Activated CD8-positive, alpha-beta memory T cell treated with anti-CD3 and anti-CD28 coated beads for 48 hours (primary cell): ENCODE measurements around the gene BICRA.
"Not testable (repeated sequence)": the region's sequence is repeated elsewhere in the genome, so short reads cannot be mapped to it uniquely, and the experiment has no call there.

ENCODE experiments used
- DNase-seq, 3 experiments: peaks; one replicate each; pipeline ENCODE4 v3.0.0-alpha.2; 2020; ENCODE audit warnings: low read depth in 2 of 3, low spot score in 2 of 3

Gene BICRA

GRCh38 chr19:47626238-47626637, 17.3 kb downstream of the BICRA start:
- no peak for DNase-seq

GRCh38 chr19:47628078-47628771, 19.3 kb downstream of the BICRA start:
- DNase-seq, result no peak

DNA sequence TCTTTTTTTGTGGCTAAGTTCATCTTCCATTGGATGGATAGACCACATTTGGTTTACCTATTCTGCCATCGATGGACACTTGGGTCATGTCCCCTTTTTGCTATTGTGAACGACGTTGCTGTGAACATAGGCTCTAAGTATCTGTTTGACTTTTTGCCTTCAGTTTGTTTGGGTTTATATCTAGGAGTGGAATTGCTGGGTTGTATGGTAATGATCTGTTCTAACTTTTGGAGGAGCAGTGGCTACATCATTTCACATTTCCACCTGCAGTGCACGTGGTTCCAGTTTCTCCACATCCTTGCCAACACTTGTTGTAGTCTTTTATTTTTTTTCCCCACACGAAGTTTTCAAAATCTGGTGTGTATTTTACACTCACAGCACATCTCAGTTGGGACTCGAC, 21.7 kb downstream of the BICRA start:
- DNase-seq, result no peak

DNA sequence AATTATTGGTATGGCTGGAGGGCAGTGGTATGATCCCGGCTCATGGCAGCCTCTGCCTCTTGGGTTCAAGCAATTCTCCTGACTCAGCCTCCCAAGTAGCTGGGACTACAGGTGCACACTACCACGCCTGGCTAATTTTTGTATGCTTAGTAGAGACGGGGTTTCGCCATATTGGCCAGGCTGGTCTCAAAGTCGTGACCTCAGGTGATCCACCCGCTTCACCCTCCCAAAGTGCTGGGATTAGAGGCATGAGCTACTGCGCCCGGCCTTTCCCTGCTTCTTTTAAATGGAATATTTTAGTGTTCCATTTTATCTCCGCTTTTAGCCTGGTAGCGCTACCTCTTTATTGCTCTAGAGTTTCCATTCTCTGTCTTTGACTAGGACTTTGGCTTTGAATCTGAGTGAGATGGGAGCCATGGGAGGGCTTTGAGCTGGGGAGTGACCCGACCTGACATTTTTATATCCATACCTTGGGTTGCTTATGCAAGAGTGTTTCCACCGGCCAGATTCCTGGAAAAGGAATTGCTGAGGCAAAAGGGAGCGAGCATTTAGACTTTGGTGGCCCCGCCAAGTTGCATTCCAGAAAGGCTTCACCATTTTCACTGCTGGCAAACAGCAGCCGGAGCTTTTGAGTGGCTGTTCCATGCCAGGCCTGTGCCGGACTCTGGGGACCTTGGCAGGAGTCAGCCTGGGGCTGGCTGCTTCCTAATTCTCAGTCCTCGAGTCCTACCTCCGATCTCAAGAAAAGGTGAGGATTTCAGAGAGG, 22.9 kb downstream of the BICRA start:
- DNase-seq, result no peak

- DNase-seq, result no peak
Measured at GRCh38 chr19:47633517-47633916, 24.6 kb downstream of the BICRA start.

GRCh38 chr19:47633996-47634395, 25.1 kb downstream of the BICRA start:
- no peak for DNase-seq

DNA sequence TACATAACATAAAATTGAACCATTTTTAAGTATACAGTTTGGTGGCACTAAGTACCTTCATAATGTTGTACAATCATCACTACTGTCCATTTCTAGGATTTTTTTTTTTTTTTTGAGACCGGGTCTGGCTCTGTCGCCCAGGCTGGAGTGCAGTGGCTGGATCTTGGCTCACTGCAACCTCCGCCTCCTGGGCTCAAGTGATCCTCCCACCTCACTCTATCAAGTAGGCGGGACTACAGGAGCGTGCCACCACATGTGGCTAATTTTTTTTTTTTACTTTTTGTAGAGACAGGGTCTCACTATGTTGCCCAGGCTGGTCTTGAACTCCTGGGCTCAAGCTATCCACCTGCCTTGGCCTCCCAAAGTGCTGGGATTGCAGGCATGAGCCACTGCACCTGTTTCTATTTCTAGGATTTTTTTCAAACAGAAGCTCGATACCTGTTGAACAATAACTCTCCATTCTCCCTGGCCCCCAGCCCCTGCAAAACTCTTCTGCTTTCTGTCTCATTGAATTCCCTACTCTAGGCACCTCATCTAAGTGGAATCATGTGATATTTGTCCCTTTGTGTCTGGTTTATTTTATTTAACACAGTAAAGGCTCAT, 26.3 kb downstream of the BICRA start:
- not testable (repeated sequence) for DNase-seq

DNA sequence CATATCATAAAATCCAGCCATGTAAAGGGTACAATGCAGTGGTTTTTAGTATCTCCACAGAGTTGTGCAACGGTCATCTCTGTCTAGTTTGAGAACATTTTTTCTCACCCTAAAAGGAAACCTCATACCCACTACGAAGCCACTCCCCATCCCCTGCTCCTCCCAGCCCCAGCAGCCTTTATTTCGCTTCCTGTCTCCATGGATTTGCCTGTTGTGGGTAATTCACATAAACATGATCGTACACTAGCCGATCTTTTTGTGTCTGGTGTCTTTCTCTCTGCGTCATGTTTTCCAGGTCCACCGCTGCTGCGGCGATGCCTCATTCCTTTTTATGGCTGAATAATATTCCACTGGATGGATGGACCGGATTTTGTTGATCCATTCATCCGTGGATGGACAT, 28.6 kb downstream of the BICRA start:
- no peak for DNase-seq

DNA sequence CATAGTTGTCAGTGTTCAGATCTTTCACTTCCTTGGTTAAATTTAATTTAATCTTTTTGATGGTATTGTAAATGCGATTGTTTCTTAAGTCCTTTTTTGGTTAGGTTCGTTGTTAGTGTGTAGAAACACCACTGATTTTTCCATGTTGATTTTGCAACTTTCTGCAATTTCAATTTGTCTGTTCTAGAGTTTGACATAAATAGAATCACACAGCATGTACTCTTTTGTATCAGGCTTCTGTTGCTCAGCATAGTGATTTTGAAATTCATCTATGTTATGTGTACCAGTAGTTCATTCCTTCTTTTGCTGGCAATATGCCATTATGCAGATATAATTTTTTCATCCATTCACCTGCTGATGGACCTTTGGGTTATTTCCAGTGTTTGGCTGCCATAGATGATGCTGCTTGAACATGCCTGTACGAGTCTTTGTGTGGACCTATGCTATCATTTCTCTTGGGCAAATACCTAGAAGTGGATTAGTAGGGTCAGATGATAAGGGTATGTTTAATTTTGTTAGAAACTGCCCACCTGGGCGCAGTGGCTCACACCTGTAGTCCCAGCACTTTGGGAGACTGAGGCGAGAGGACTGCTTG, 33.1 kb downstream of the BICRA start:
- no peak for DNase-seq

DNA sequence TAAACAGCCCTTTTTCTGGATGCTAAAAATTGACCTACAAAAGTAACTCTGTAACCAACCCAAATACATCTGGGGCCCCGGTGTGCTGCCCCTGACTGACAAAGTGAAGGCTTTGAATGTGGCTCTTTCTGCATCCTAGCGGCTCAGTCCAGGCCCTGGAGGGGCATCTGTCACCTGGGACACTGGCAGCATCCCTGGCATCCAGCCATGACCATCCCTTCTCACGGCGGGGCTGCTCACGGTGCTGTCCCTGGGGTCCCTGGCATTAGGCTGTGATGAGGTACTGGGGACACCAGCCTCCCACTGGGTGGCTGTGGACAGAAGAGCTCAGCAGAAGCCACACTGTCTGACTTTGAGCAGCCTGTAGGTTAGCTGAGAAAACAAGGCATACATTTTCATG, 34.3 kb downstream of the BICRA start:
- DNase-seq, result no peak

DNA sequence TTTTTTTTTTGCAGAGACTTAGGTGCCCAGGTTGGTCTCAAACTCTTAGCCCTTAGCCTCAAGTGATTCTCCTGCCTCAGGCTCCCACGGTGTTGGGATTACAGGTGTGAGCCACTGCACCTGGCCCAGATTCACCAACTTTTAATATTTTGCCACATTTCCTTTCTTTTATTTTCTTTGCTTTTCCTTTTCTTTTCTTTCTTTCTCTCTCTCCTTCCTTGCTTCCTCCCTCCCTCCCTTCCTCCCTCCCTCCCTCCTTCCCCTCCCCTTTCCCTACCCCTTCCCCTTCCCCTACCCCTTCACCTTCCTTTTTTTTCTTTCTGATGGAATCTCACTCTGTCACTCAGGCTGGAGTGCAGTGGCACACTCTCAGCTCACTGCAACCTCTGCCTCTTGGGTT, 35.3 kb downstream of the BICRA start:
- DNase-seq, result no peak

GRCh38 chr19:47644743-47645482, 36.0 kb downstream of the BICRA start:
- DNase-seq, result no peak

GRCh38 chr19:47646924-47647323, 38.0 kb downstream of the BICRA start:
- DNase-seq, result no peak

- no peak for DNase-seq
Measured at GRCh38 chr19:47649588-47649987, 40.7 kb downstream of the BICRA start.

- no peak for DNase-seq
Measured at GRCh38 chr19:47650700-47651099, 41.8 kb downstream of the BICRA start.

DNA sequence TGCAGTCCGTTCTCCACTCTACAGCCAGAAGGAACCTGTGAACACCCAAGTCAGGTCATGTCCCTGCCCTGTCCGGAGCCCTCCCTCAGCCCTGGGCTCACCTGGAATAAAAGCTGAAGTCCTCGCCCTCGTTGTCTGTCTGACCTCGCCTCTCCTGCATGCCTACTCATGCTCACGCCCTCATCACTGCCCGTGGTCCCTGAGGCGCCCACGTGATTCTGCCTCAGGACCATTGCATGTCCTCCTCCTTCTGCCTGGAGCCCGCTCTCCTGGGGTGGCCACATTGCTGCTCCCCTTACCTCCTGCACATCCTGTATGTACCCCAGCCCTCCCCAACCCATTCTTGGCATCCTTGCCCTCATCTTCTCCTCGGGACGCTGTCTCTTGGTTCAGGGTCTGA, 42.2 kb downstream of the BICRA start:
- DNase-seq, result no peak

DNA sequence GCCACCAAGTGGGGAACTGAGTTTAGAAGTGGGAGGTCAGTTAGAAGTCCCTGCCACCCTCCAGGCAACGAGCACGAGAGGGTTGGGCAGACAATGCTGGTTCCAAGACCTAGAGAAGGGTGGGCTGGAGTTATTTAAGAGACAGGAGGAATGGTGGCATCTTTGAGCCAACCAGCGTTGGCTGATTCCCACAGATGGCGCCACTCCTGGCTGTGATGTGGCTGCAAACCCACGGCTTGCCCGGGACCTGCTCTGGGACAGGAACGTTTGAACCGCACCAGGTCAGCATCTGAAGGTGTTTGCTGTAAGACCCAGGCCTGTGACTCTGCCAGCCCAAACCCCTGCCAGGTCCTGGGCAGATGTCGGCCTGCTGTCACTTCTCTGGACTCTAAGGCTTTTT, 42.8 kb downstream of the BICRA start:
- no peak for DNase-seq

- no peak for DNase-seq
Measured at GRCh38 chr19:47652285-47652684, 43.4 kb downstream of the BICRA start.

- DNase-seq, result no peak
Measured at GRCh38 chr19:47653856-47654255, 44.9 kb downstream of the BICRA start.

GRCh38 chr19:47657719-47658118, 48.8 kb downstream of the BICRA start:
- no peak for DNase-seq
